DND-41 (cell line): ENCODE results near the gene ZNF253.

ENCODE experiments used
- EZH2 ChIP-seq: IDR thresholded peaks from 3 replicates; pipeline ENCODE4 v1.6.1; 2012; ENCODE audit warnings: borderline replicate concordance, low read depth, mild to moderate bottlenecking, moderate library complexity, low read length, inconsistent platforms; ENCODE audit not compliant: severe bottlenecking
- TF ChIP-seq, protein P1 (sequence below): IDR thresholded peaks from 2 replicates; pipeline ENCODE4 v1.5.1; 2012; ENCODE audit warnings: borderline replicate concordance, low read length, moderate library complexity, mild to moderate bottlenecking; ENCODE audit not compliant: poor library complexity, severe bottlenecking; ENCODE audit errors: extremely low read depth

DNA sequence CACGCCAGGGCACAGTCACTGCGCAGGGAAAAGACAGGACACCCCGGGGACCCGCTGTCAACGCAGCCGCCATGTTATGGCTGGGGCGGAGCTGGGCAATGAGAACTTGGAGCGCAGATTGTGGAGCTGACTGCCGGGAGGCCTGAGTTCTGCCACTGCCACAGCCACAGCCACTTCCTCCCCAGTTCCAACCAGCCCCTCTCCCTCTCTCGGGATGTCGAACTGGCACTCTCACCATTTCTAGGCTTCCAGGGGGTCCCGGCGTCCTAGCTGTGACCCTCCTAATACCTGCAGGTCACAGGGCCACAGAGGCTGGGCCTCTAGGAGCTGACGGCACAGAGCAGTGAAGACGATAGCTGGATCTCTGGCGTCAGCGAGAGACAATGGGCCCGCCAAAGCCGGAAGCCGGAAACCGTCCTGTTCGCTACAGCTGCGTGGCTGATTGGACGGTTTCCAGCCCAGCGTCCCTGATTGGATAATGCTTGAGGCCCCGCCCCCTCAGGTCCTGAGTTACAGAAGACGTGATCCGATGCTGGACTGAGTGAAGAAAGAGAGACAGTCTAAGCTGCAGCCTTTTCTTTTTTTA lies 44.2 kb upstream of the ZNF253 start, which contains the start of gene ZNF506:
- TF ChIP-seq, protein P1, sequence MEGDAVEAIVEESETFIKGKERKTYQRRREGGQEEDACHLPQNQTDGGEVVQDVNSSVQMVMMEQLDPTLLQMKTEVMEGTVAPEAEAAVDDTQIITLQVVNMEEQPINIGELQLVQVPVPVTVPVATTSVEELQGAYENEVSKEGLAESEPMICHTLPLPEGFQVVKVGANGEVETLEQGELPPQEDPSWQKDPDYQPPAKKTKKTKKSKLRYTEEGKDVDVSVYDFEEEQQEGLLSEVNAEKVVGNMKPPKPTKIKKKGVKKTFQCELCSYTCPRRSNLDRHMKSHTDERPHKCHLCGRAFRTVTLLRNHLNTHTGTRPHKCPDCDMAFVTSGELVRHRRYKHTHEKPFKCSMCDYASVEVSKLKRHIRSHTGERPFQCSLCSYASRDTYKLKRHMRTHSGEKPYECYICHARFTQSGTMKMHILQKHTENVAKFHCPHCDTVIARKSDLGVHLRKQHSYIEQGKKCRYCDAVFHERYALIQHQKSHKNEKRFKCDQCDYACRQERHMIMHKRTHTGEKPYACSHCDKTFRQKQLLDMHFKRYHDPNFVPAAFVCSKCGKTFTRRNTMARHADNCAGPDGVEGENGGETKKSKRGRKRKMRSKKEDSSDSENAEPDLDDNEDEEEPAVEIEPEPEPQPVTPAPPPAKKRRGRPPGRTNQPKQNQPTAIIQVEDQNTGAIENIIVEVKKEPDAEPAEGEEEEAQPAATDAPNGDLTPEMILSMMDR: no peak
- no peak for TF ChIP-seq EZH2
